Large intestine (tissue), 3 donors: ENCODE data around the gene NUDT17. TPM values are rescaled to one million over a fixed set of nuclear protein-coding genes. Genes with fewer than 3 reads are reported as not detected.

ENCODE experiments used
- DNase-seq, 2 donors: peaks; one replicate each; pipeline versions ENCODE4 v3.0.0 to v3.0.0-alpha.2; 2013
- H3K27ac ChIP-seq: one replicate; pipeline ENCODE4 v1.5.1; 2013; ENCODE audit warnings: low read length
- H3K27me3 ChIP-seq: 2 replicates; pipeline ENCODE4 v1.6.1; 2013; ENCODE audit warnings: low read length; ENCODE audit not compliant: control insufficient read depth, insufficient read depth
- H3K36me3 ChIP-seq: 2 replicates; pipeline ENCODE4 v1.6.1; 2013; ENCODE audit warnings: low read length; ENCODE audit not compliant: control insufficient read depth, insufficient read depth
- H3K4me1 ChIP-seq: one replicate; pipeline ENCODE4 v1.6.1; 2013; ENCODE audit warnings: low read length; ENCODE audit not compliant: control insufficient read depth, insufficient read depth
- H3K4me3 ChIP-seq: one replicate; pipeline ENCODE4 v1.5.1; 2013; ENCODE audit warnings: low read length
- H3K9me3 ChIP-seq: one replicate; pipeline ENCODE4 v1.6.1; 2013; ENCODE audit warnings: mild to moderate bottlenecking, low read depth, low read length, moderate library complexity; ENCODE audit not compliant: control insufficient read depth
- WGBS: methylation state at CpG from one replicate; pipeline ENCODE4 v1.1.5; 2013; ENCODE audit warnings: low lambda C conversion rate; ENCODE audit not compliant: insufficient coverage; 5-methylcytosine and 5-hydroxymethylcytosine counted together
- polyA plus RNA-seq: library from polyadenylated mRNA; unstranded; fragments of 120-200 nt; gene quantifications from one replicate; pipeline ENCODE4 v1.2.1, GENCODE V29; 2013

Gene NUDT17
- polyA plus RNA-seq, 1 donor: 5.1 TPM

DNA sequence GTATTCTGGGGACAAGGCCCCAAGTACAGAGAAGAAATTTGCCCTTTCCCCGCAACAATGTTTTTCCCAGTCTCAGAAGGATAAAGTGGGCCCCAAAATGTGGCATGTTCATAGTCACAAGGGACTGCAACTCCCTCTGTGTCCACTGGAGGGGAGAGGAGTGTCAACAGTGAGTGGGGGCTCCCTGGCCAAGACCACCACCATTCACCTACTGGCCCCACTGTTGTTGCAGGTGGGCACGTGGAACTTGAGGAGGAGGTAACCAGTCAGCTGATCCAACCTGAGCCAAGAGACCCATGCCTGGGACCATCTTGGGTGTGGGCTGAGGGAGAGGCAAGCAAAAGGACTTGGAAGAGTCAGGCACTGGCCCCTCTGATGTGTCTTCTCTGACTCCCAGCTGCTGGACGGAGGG is 777 bp downstream of the NUDT17 start:
- DNase-seq: peak in 1 of 2 donors; percentile 46

DNA sequence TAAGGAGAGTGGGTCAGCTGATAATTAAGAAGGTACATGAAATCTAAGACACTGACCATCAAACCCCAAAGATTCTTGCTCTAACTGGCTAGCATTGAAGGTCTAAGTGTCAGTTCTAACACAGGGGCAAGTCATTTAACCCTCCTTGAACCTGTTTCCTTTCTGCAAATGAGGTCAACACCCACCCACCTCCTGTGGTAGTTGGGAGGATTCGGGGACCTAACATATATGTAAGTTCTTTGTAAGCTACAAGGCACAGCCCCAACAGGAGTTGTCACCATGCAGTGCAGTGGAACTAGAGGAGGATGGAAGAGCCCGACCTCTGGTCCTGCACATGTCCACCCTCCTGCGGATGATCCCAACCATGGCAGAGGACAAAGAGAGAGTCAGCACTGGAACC is 2.4 kb downstream of the NUDT17 start:
- H3K36me3 ChIP-seq: peaks cover 46% of the 10 kb centered on the region
- WGBS: no CpG with 5 or more reads among the region's 3 CpGs

More for the DNA sequence above, 777 bp downstream of the NUDT17 start:
- peaks cover 52% of the 10 kb centered on the region for H3K36me3 ChIP-seq
- no peaks in the 10 kb centered on the region for H3K4me1 ChIP-seq
- no peak overlapping the region for H3K27ac ChIP-seq
- WGBS: no CpG with 5 or more reads among the region's 3 CpGs
- H3K4me3 ChIP-seq: peak overlapping the region; percentile 64
- H3K27me3 ChIP-seq: no peaks in the 10 kb centered on the region
- no peaks in the 10 kb centered on the region for H3K9me3 ChIP-seq

DNA sequence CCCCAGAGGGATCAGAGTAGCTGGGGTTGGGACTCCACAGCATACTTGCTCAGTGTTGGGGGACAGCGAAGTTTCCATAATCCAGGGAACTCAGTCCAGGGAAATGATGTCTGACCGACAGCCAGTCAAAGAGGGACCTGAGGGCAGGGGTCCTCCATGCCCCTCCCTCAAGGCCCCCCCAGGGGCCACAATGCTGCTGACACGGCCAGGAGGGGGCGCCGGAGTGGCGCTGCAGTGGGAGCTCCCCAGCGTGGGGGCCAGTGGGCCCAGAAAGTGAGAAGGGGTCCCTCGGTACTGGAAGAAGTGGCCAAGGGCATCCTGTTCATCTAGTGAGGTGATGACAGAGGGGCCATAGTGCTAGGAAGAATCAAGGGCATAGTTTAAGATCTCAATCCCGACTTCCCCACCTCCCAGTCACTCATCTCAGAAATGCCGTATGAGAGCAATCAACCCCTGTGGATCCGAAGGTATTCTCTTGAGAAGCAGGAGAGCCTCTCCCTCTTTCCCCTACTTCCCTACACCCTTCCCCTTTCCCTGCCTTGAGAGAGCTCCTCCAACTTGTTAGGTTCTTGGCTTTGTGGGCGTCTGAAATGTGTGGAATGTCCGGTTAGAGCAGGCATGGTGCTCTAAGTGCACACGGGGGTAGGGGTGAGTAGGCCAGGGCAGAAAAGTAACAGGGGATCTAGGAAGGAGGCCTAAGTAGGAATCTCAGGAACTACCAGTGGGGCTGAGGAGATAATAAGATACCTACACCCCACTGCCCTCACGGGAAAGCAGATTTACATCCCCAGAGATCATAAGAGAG is 4.1 kb downstream of the NUDT17 start:
- H3K4me1 ChIP-seq: no peaks in the 10 kb centered on the region
- no peaks in the 10 kb centered on the region for H3K27me3 ChIP-seq
- H3K4me3 ChIP-seq: no peak overlapping the region
- H3K9me3 ChIP-seq: no peaks in the 10 kb centered on the region
- no peak overlapping the region for H3K27ac ChIP-seq
- H3K36me3 ChIP-seq: peaks cover 54% of the 10 kb centered on the region
- no CpG with 5 or more reads among the region's 15 CpGs for WGBS
- no peak for DNase-seq

More for the DNA sequence above, 2.4 kb downstream of the NUDT17 start:
- H3K27me3 ChIP-seq: no peaks in the 10 kb centered on the region
- no peaks in the 10 kb centered on the region for H3K4me1 ChIP-seq
- H3K4me3 ChIP-seq: no peak overlapping the region
- DNase-seq: no peak
- no peak overlapping the region for H3K27ac ChIP-seq
- no peaks in the 10 kb centered on the region for H3K9me3 ChIP-seq

DNA sequence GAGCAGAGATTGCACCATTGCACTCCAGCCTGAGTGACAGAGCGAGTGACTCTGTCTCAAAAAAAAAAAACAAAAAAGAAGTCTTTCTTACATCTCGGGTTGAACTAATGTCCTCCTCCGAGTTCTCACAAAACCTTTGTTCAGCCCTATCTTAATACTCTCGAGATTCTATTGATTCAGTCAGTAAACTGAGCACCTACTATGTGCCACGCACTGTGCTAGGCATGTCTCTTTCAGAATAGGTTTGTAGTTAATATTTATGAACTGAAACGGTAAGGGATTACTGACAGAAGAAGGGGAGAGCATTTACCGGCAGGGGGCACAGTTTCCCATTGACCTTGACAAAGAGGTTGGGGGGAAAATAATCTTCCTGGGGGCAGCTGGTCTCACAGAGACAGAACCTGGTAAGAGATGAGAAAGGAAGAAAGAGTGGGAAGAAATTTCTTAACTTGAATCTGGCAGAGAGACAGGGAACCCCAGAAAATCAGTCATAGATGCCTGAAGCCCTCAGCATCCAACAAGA is 10.1 kb downstream of the NUDT17 start:
- 100% methylated on average over 3 of the region's 7 CpGs for WGBS
- Histone ChIP-seq H3K27ac (no peak overlapping the region), H3K4me1 (peaks cover 9% of the 10 kb centered on the region), H3K9me3 (peaks cover 3% of the 10 kb centered on the region), H3K4me3 (no peak overlapping the region), H3K36me3 (peaks cover 48% of the 10 kb centered on the region), H3K27me3 (no peaks in the 10 kb centered on the region)
- no peak for DNase-seq

DNA sequence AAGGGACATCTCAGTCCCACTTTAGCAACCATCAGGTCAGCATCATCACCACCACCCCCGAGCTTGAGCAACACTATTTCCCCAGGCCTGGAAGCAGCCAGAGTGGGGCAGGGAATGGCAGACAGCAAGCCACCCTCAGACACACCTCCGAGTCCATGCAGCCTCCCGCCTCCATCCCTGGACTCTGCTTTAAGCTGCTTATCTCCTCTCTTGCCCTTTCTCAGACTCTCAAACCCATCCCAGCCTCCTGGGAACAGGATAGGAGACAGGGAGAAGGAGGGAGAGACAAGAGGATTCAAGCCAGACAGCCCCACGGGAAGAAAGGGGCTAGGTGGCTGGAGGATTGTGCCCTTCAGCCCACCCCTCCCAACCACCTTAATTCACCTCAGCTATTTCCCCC is 11.7 kb downstream of the NUDT17 start:
- peaks cover 3% of the 10 kb centered on the region for H3K9me3 ChIP-seq
- H3K27me3 ChIP-seq: no peaks in the 10 kb centered on the region
- no peak for DNase-seq
- no CpG with 5 or more reads among the region's 4 CpGs for WGBS
- no peak overlapping the region for H3K27ac ChIP-seq
- H3K4me1 ChIP-seq: peaks cover 9% of the 10 kb centered on the region
- H3K4me3 ChIP-seq: no peak overlapping the region
- peaks cover 38% of the 10 kb centered on the region for H3K36me3 ChIP-seq

DNA sequence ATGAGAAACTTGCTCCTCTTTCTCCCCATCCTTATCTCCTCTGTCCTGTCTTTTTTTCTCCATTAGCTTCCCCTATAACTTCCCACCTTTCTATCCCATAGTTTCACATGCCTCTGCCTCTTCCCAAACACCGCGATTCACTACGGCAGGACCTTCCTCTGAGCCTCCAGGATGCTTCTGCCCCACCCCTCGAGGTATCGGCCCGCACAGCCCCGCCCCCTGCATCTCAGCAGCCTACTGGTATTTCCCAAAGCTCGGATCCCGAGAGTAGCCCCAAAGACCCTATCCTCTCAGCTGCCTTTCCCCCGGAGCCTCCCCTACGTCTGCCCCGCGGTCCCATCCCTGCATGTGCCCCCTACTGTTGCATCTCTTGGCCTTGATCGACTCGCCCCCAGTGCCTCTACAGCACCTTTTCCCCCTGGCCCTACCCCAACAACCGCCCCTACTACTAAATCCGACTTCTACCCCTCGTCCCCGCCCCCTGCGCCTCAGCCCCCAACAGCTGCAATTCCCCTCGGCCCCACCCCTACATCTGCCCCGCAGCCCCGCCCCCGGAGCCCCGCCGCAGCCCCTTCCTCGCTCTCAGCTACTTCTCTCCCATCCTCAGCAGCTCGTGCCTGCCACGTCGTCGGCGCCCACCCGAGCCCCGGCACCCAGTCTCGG is 12.9 kb downstream of the NUDT17 start:
- no CpG with 5 or more reads among the region's 35 CpGs for WGBS
- no peaks in the 10 kb centered on the region for H3K27me3 ChIP-seq

DNA sequence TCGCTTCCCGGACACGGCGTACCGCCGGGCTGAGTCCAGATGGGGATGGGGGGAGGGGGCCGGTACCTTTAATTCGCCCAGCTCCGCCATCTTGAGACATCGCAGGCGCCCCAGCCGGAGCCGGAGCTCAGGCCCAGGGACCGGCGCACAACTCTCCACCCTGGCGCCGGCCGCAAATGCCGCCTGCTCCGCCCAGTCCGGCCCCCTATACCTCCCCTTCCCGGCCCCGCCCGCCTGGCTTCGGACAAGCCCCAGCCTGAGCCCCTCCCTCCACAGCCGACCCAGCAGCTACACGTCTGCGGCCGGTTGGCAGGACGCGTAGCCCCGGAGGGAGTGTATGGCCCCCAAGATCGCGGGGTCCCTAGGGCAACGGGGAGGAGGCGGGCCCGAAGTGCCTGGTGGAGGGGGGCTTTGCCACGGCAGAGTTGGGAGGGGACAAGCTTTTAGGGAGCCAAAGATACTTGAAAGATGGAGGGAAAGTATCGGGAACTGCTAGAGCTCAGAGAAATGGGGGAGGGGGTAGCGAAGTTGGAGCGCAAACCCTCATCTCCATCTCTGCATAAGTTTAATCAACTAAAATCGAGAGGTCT is 13.6 kb downstream of the NUDT17 start, which contains the start of gene PIAS3:
PIAS3 (minus strand) TSS at position 181 of the 590 bp plus-strand sequence; CDS start at position 90, 91 bp downstream.
- peak within 1 kb of the TSS; percentile 84 for H3K27ac ChIP-seq
- peak within 1 kb of the TSS; percentile 78 for H3K4me3 ChIP-seq
- H3K4me1 ChIP-seq: peaks cover 9% of the 10 kb centered on the region
- peaks cover 26% of the 10 kb centered on the region for H3K36me3 ChIP-seq
- no CpG with 5 or more reads among the region's 42 CpGs for WGBS
- no peaks in the 10 kb centered on the region for H3K27me3 ChIP-seq
- DNase-seq: peak; percentile 89 to 95
- H3K9me3 ChIP-seq: peaks cover 3% of the 10 kb centered on the region

More for the DNA sequence above, 12.9 kb downstream of the NUDT17 start:
- H3K4me1 ChIP-seq: peaks cover 9% of the 10 kb centered on the region
- peaks cover 33% of the 10 kb centered on the region for H3K36me3 ChIP-seq
- peak overlapping the region; percentile 84 for H3K27ac ChIP-seq
- H3K4me3 ChIP-seq: peak overlapping the region; percentile 78
- no peak for DNase-seq
- H3K9me3 ChIP-seq: peaks cover 3% of the 10 kb centered on the region

DNA sequence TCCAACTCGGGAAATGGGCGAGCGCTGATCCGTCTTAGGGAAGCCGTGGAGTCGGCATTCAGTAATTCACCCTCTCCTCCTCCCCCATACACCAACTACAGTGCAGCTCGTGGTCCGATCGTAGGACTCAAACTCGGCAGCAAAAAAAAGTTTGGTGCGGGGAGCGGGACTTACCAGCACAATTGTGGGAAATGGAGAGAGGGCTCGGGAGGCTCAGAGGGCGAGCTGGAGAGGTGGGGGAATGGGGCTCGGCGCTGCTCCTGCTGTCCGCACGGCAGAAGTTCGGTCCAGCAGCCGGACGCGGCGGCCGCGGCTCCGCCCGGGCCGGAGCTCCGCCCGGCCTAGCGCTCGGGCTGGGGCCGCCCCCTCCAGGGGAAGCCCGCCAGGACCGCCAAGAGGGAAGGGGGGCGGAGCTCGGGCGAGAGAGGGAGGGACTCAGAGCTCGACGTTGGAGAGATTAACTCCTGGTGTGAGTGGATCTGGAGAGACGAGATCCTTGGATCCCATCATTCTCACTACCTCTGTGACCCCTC is 14.1 kb downstream of the NUDT17 start:
- H3K27ac ChIP-seq: peak overlapping the region; percentile 84
- H3K4me1 ChIP-seq: peaks cover 9% of the 10 kb centered on the region
- WGBS: no CpG with 5 or more reads among the region's 41 CpGs
- H3K27me3 ChIP-seq: no peaks in the 10 kb centered on the region
- H3K9me3 ChIP-seq: peaks cover 3% of the 10 kb centered on the region
- peak overlapping the region; percentile 78 for H3K4me3 ChIP-seq
- H3K36me3 ChIP-seq: peaks cover 21% of the 10 kb centered on the region
- peak; percentile 83 to 90 for DNase-seq

DNA sequence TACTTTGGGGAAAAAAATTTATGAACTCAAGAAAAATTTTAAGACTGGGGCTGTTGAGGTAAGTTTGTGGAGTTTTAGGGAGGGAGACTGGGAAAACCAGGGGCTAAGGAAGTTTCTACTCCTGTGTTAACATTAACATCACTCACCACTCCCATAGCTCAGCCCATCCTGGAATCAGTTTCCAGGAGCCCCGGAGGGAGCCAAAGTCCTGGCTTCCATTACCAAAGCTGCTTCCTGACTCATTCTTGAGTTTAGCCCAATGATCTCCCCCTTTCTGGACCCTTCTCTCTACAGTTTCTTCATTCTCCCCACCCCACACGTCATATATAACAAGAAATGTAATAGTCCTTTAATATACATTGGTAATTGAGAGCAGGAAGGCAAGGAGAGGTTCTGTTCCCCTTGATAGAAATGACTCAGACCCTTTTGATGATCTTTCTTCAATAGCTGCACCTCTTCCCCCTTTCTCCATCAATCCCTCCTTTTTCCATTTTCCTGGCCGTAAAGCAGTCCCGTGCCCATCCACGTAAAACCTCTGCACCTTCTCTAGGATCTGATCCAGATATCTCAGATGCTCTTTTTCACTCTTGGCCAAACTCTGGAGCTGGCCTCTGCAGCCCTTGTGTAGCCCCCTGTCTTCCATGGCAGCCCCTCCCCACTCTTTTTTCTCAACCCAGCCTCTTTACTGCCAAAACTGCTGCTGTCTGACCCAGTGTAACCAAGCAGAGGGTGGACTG is 18.0 kb downstream of the NUDT17 start:
- no peak for DNase-seq
- Histone ChIP-seq H3K36me3 (no peaks in the 10 kb centered on the region), H3K27me3 (peaks cover 9% of the 10 kb centered on the region), H3K4me3 (no peak overlapping the region), H3K4me1 (peaks cover 5% of the 10 kb centered on the region), H3K9me3 (peaks cover 3% of the 10 kb centered on the region), H3K27ac (no peak overlapping the region)
- WGBS: 93% methylated on average over 3 of the region's 5 CpGs
